HepG2 (cell line): Measurements from ENCODE around the gene TMC8. TPM values are rescaled to one million over a fixed set of nuclear protein-coding genes. Genes with fewer than 3 reads are reported as not detected.

Source experiments
- ADNP ChIP-seq: sonication (generic); formaldehyde crosslinking; IDR thresholded peaks from 2 replicates; pipeline ENCODE4 v1.4.0; 2020; ENCODE audit warnings: missing genetic modification reagents
- ARHGAP35 ChIP-seq: sonication (generic); formaldehyde crosslinking; IDR thresholded peaks from 2 replicates; pipeline ENCODE4 v1.9.0; 2022; ENCODE audit warnings: mild to moderate bottlenecking, inconsistent platforms, moderate library complexity, missing genetic modification reagents, borderline replicate concordance
- CREB1 ChIP-seq, 2 experiments: fragments of 450-650 bp in 1 of 2; IDR thresholded peaks; 2 replicates each; pipeline ENCODE4 v1.6.1; 2016 to 2017; ENCODE audit warnings: control low read depth in 1 of 2, mild to moderate bottlenecking in 1 of 2, missing compliant biosample characterization in 1 of 2, missing genetic modification characterization in 1 of 2
- EED ChIP-seq: sonication (generic); formaldehyde crosslinking; IDR thresholded peaks from 2 replicates; pipeline ENCODE4 v1.5.0; 2020; ENCODE audit warnings: mild to moderate bottlenecking, missing genetic modification reagents
- GZF1 ChIP-seq: sonication (generic); formaldehyde crosslinking; IDR thresholded peaks from 2 replicates; pipeline ENCODE4 v1.5.1; 2020; ENCODE audit warnings: mild to moderate bottlenecking, missing genetic modification reagents
- HNF4A ChIP-seq: sonication (generic); formaldehyde crosslinking; IDR thresholded peaks from 2 replicates; pipeline ENCODE4 v1.4.0; 2020; ENCODE audit warnings: missing genetic modification reagents
- POLR2AphosphoS5 ChIP-seq: IDR thresholded peaks from 2 replicates; pipeline ENCODE4 v1.6.1; 2012; ENCODE audit warnings: low read depth, low read length
- ZBTB8A ChIP-seq: sonication (generic); formaldehyde crosslinking; IDR thresholded peaks from 2 replicates; pipeline ENCODE4 v1.4.0; 2020; ENCODE audit warnings: mild to moderate bottlenecking, low read depth, missing genetic modification reagents, borderline replicate concordance
- ZNF468 ChIP-seq: sonication (generic); formaldehyde crosslinking; IDR thresholded peaks from 2 replicates; pipeline ENCODE4 v1.8.0; 2022; ENCODE audit warnings: mild to moderate bottlenecking, moderate library complexity, missing genetic modification reagents
- ZNF629 ChIP-seq: sonication (generic); formaldehyde crosslinking; conservative IDR thresholded peaks from 2 replicates; pipeline ENCODE4 v1.5.0; 2020; ENCODE audit warnings: missing genetic modification reagents
- ZNF839 ChIP-seq: sonication (generic); formaldehyde crosslinking; IDR thresholded peaks from 2 replicates; pipeline ENCODE4 v1.4.0; 2020; ENCODE audit warnings: missing genetic modification reagents, mild to moderate bottlenecking, borderline replicate concordance
- polyA plus RNA-seq, 8 experiments: library from polyadenylated mRNA; depleted of rRNA in 3 of 8; stranded (reverse) in 7 of 8; unstranded in 1 of 8; fragments of >200 nt; fragmentation: Illumina TruSeq in 4 of 8; extraction: Trizol in 4 of 8; gene quantifications; 2 replicates each; pipeline versions ENCODE4 v1.2.1 to v1.2.3, GENCODE V29; 2011 to 2016; ENCODE audit warnings: low read depth in 4 of 8, missing spikeins in 1 of 8, mixed read lengths in 1 of 8; ENCODE audit not compliant: insufficient read depth in 1 of 8
- total RNA-seq, 5 experiments: library from RNA; depleted of rRNA; stranded (reverse); fragments of >200 nt; fragmentation: Illumina TruSeq; extraction: Trizol; gene quantifications; 2 replicates each; pipeline ENCODE4 v1.2.3, GENCODE V29; 2016; ENCODE audit warnings: low read depth in 1 of 5
- TF ChIP-seq, protein P1 (sequence below): sonication (generic); formaldehyde crosslinking; IDR thresholded peaks from one replicate; pipeline ENCODE4 v1.5.1; 2020; ENCODE audit warnings: mild to moderate bottlenecking, missing genetic modification reagents; ENCODE audit errors: not compliant biosample characterization
- TF ChIP-seq, protein P2 (sequence below): IDR thresholded peaks from 2 replicates; pipeline ENCODE4 v1.6.1; 2016
- TF ChIP-seq, protein P3 (sequence below): sonication (generic); formaldehyde crosslinking; IDR thresholded peaks from 2 replicates; pipeline ENCODE4 v1.5.0; 2020; ENCODE audit warnings: mild to moderate bottlenecking, missing genetic modification reagents, borderline replicate concordance

The TMC8 gene
- total and polyA plus RNA-seq, 2 of the 13 experiments (the other 11 are each of a cell fraction or from before 2014, with no cell fraction given) = 0.53 to 7.8 TPM

DNA sequence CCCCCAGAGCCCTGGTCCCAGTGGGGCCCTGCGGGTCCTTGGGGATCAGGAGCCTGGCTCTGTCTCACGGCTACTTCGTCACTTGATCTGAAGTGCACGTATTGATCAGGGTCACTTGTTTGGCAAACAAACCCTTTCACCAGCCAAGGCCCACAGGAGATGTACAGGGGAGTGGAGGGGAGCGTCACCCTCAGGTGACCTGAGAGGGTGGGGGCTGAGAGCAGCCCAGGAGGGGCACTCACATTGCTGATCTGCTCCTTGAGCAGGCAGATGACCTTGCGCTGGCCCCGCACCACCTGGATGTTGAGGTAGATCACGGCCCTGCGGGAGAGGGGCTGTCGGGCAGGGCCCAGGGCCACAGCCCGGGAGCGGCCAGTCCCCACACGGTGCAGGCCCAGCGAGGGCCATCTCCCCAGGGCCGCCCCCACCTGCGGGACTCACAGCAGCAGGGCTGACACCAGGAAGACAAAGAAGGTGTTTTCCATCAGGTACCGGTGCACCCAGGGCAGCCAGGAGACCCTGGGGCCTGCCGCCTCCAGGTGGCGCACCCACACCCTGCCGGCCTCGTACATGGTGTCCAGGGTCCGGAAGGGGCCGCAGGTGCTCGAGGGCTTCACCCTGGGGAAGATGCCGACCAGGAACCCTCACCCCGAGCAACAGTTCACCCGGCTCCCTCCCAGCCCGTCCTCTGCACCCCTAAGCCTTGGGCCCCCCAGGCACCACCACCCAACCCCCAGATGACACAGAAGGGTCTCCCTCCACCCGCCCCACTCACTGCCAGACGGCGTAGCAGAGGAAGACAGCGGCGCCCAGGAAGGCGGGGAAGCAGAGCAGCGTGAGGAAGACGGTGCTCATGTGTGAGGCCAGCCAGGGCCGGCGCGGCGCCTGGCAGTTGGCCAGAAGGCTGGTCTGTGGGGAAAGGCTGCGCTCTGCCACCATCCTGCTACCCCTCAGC lies 13.3 kb upstream of the TMC8 start (continued):
- TF ChIP-seq, protein P1, sequence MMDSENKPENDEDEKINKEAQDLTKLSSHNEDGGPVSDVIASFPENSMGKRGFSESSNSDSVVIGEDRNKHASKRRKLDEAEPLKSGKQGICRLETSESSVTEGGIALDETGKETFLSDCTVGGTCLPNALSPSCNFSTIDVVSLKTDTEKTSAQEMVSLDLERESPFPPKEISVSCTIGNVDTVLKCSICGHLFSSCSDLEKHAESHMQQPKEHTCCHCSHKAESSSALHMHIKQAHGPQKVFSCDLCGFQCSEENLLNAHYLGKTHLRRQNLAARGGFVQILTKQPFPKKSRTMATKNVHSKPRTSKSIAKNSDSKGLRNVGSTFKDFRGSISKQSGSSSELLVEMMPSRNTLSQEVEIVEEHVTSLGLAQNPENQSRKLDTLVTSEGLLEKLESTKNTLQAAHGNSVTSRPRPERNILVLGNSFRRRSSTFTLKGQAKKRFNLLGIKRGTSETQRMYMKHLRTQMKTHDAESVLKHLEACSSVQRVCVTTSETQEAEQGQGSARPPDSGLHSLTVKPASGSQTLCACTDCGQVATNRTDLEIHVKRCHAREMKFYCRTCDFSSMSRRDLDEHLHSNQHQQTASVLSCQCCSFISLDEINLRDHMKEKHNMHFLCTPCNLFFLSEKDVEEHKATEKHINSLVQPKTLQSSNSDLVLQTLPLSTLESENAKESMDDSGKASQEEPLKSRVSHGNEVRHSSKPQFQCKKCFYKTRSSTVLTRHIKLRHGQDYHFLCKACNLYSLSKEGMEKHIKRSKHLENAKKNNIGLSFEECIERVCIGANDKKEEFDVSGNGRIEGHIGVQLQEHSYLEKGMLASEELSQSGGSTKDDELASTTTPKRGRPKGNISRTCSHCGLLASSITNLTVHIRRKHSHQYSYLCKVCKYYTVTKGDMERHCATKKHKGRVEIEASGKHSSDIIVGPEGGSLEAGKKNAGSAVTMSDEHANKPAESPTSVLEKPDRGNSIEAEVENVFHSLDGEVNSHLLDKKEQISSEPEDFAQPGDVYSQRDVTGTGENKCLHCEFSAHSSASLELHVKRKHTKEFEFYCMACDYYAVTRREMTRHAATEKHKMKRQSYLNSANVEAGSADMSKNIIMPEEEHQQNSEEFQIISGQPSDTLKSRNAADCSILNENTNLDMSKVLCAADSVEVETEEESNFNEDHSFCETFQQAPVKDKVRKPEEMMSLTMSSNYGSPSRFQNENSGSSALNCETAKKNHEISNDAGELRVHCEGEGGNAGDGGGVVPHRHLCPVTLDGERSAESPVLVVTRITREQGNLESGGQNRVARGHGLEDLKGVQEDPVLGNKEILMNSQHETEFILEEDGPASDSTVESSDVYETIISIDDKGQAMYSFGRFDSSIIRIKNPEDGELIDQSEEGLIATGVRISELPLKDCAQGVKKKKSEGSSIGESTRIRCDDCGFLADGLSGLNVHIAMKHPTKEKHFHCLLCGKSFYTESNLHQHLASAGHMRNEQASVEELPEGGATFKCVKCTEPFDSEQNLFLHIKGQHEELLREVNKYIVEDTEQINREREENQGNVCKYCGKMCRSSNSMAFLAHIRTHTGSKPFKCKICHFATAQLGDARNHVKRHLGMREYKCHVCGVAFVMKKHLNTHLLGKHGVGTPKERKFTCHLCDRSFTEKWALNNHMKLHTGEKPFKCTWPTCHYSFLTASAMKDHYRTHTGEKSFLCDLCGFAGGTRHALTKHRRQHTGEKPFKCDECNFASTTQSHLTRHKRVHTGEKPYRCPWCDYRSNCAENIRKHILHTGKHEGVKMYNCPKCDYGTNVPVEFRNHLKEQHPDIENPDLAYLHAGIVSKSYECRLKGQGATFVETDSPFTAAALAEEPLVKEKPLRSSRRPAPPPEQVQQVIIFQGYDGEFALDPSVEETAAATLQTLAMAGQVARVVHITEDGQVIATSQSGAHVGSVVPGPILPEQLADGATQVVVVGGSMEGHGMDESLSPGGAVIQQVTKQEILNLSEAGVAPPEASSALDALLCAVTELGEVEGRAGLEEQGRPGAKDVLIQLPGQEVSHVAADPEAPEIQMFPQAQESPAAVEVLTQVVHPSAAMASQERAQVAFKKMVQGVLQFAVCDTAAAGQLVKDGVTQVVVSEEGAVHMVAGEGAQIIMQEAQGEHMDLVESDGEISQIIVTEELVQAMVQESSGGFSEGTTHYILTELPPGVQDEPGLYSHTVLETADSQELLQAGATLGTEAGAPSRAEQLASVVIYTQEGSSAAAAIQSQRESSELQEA (CRISPR knock-in tag) = peak; percentile 61
- TF ChIP-seq, protein P2, sequence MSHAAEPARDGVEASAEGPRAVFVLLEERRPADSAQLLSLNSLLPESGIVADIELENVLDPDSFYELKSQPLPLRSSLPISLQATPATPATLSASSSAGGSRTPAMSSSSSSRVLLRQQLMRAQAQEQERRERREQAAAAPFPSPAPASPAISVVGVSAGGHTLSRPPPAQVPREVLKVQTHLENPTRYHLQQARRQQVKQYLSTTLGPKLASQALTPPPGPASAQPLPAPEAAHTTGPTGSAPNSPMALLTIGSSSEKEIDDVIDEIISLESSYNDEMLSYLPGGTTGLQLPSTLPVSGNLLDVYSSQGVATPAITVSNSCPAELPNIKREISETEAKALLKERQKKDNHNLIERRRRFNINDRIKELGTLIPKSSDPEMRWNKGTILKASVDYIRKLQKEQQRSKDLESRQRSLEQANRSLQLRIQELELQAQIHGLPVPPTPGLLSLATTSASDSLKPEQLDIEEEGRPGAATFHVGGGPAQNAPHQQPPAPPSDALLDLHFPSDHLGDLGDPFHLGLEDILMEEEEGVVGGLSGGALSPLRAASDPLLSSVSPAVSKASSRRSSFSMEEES (CRISPR knock-in tag) = no peak
- TF ChIP-seq CREB1 (IDR thresholded peaks at IDR 0.05) = no peak
- TF ChIP-seq CREB1 (CRISPR knock-in tag; IDR thresholded peaks at IDR 0.05) = no peak
- no peak for TF ChIP-seq EED (CRISPR knock-in tag)
- peak; percentile 9; the same call in 1 of the 2 replicates for TF ChIP-seq ADNP (CRISPR knock-in tag)
- TF ChIP-seq ZNF839 = no peak; the same call in 1 of the 2 replicates
- no peak for TF ChIP-seq ARHGAP35 (CRISPR knock-in tag)
- TF ChIP-seq GZF1 (CRISPR knock-in tag) = 0 out of 2 replicates have a peak, but pooled peaks have one; percentile 27
- no peak for TF ChIP-seq ZNF629 (CRISPR knock-in tag)
- no peak for TF ChIP-seq ZNF468 (CRISPR knock-in tag)
- TF ChIP-seq HNF4A (CRISPR knock-in tag) = peak; percentile 53
- TF ChIP-seq ZBTB8A (CRISPR knock-in tag) = no peak
- no peak for TF ChIP-seq POLR2AphosphoS5
- TF ChIP-seq, protein P3, sequence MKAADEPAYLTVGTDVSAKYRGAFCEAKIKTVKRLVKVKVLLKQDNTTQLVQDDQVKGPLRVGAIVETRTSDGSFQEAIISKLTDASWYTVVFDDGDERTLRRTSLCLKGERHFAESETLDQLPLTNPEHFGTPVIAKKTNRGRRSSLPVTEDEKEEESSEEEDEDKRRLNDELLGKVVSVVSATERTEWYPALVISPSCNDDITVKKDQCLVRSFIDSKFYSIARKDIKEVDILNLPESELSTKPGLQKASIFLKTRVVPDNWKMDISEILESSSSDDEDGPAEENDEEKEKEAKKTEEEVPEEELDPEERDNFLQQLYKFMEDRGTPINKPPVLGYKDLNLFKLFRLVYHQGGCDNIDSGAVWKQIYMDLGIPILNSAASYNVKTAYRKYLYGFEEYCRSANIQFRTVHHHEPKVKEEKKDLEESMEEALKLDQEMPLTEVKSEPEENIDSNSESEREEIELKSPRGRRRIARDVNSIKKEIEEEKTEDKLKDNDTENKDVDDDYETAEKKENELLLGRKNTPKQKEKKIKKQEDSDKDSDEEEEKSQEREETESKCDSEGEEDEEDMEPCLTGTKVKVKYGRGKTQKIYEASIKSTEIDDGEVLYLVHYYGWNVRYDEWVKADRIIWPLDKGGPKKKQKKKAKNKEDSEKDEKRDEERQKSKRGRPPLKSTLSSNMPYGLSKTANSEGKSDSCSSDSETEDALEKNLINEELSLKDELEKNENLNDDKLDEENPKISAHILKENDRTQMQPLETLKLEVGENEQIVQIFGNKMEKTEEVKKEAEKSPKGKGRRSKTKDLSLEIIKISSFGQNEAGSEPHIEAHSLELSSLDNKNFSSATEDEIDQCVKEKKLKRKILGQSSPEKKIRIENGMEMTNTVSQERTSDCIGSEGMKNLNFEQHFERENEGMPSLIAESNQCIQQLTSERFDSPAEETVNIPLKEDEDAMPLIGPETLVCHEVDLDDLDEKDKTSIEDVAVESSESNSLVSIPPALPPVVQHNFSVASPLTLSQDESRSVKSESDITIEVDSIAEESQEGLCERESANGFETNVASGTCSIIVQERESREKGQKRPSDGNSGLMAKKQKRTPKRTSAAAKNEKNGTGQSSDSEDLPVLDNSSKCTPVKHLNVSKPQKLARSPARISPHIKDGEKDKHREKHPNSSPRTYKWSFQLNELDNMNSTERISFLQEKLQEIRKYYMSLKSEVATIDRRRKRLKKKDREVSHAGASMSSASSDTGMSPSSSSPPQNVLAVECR (CRISPR knock-in tag) = peak; percentile 38; the same call in 1 of the 2 replicates
